HG02763 (cell line): Measurements from ENCODE around the gene MMADHC.

Experiments used
- ATAC-seq: cut with Tn5 transposase; IDR thresholded peaks from one replicate; pipeline ENCODE4 v1.9.1; 2021; ENCODE audit warnings: mild to moderate bottlenecking, moderate library complexity; ENCODE audit not compliant: unreplicated experiment

The MMADHC gene

GRCh38 chr2:149587220-149587949, at the start of gene MMADHC:
Gene MMADHC, minus strand, starts transcription at chr2:149587775. Its CDS starts 678 bp downstream, at chr2:149587097.
- ATAC-seq, result peak; percentile 99

GRCh38 chr2:149634103-149634502, 46.5 kb upstream of the MMADHC start:
- no peak for ATAC-seq

- ATAC-seq, result no peak
These were observed 42.9 kb upstream of the MMADHC start for GRCh38 chr2:149630445-149630844.

- ATAC-seq, result no peak
These were observed 41.5 kb upstream of the MMADHC start for GRCh38 chr2:149629026-149629425.

- ATAC-seq, result no peak
These were observed 39.7 kb upstream of the MMADHC start for GRCh38 chr2:149627111-149627801.

- ATAC-seq, result no peak
These were observed 38.1 kb upstream of the MMADHC start for GRCh38 chr2:149625671-149626070.

- no peak for ATAC-seq
These were observed 37.7 kb upstream of the MMADHC start for GRCh38 chr2:149625271-149625670.

- ATAC-seq, result no peak
These were observed 34.8 kb upstream of the MMADHC start for GRCh38 chr2:149622343-149622742.

GRCh38 chr2:149617476-149617875, 29.9 kb upstream of the MMADHC start:
- no peak for ATAC-seq

GRCh38 chr2:149616681-149617456, 29.3 kb upstream of the MMADHC start:
- no peak for ATAC-seq

- no peak for ATAC-seq
These were observed 26.1 kb upstream of the MMADHC start for GRCh38 chr2:149613704-149614103.

GRCh38 chr2:149612122-149612521, 24.5 kb upstream of the MMADHC start:
- ATAC-seq, result no peak

- ATAC-seq, result no peak
These were observed 23.7 kb upstream of the MMADHC start for GRCh38 chr2:149611100-149611820.

- ATAC-seq, result no peak
These were observed 18.8 kb upstream of the MMADHC start for GRCh38 chr2:149606251-149606811.

GRCh38 chr2:149603248-149603647, 15.7 kb upstream of the MMADHC start:
- ATAC-seq, result no peak

GRCh38 chr2:149601141-149601796, 13.7 kb upstream of the MMADHC start:
- no peak for ATAC-seq

GRCh38 chr2:149597668-149598326, 10.2 kb upstream of the MMADHC start:
- ATAC-seq, result peak; percentile 92

- ATAC-seq, result peak; percentile 10
These were observed 9.6 kb upstream of the MMADHC start for GRCh38 chr2:149597050-149597667.

GRCh38 chr2:149596471-149596870, 8.9 kb upstream of the MMADHC start:
- no peak for ATAC-seq
